ENCODE measurements around the gene PEX14. TPM values are rescaled to one million over a fixed set of nuclear protein-coding genes. Genes with fewer than 3 reads are reported as not detected.

Gene PEX14
- polyA plus RNA-seq, 3 donors = 2.2 to 8.8 (median 2.7) TPM

GRCh38 chr1:10617931-10618885, 143.5 kb downstream of the PEX14 start:
- H2AFZ ChIP-seq (ENCODE audit: insufficient read depth, low read depth, low read length, poor library complexity, severe bottlenecking) = no peak overlapping the region
- H3K27me3 ChIP-seq (ENCODE audit: control insufficient read depth in 2 of 2, insufficient read depth in 2 of 2, low read length in 2 of 2) = no peaks in the 10 kb centered on the region
- H4K20me1 ChIP-seq (ENCODE audit: insufficient read depth, low read length) = no peaks in the 10 kb centered on the region
- H3K9ac ChIP-seq (ENCODE audit: insufficient read depth, low read length, poor library complexity, severe bottlenecking) = no peak overlapping the region
- no peaks in the 10 kb centered on the region for H3K79me2 ChIP-seq (ENCODE audit: insufficient read depth, low read length)
- no peaks in the 10 kb centered on the region for H3K4me1 ChIP-seq (ENCODE audit: control insufficient read depth in 1 of 2, insufficient read depth in 2 of 2, low read length in 2 of 2)
- WGBS (ENCODE audit: insufficient coverage) = 94% methylated on average over 16 of the region's 23 CpGs
- peaks cover 31 to 32% of the 10 kb centered on the region in 2 donors for H3K36me3 Mint-ChIP-seq
- peaks cover 0 to 4% (median 2%) of the 10 kb centered on the region in 3 donors for H3K27me3 Mint-ChIP-seq (ENCODE audit: low read depth in 3 of 3)
- H3K4me2 ChIP-seq (replicated peaks; ENCODE audit: extremely low read depth, low read length, poor library complexity, severe bottlenecking) = no peak overlapping the region
- no peak overlapping the region for H3K27ac ChIP-seq (ENCODE audit: low read depth in 1 of 2, low read length in 2 of 2)
- intact Hi-C loops (cut with micrococcal nuclease) = no loop called here
- no peak for TF ChIP-seq CTCF (IDR thresholded peaks at IDR 0.05)
- H3K4me1 Mint-ChIP-seq = no peaks in the 10 kb centered on the region
- no peak for DNase-seq
- H3K4me3 ChIP-seq (replicated peaks in 1 of 3; ENCODE audit: low read depth in 2 of 3, low read length in 3 of 3) = no peak overlapping the region
- no peak overlapping the region for H3K4me3 Mint-ChIP-seq
- H3K27ac Mint-ChIP-seq = peak overlapping the region in 2 of 7 donors; percentile 23 to 33
- no peaks in the 10 kb centered on the region for H3K9me3 Mint-ChIP-seq
- H3K9me3 ChIP-seq (replicated peaks in 1 of 2; ENCODE audit: control insufficient read depth in 1 of 2, insufficient read depth in 1 of 2, low read length in 2 of 2) = no peaks in the 10 kb centered on the region
- H3K36me3 ChIP-seq (replicated peaks in 1 of 2; ENCODE audit: control insufficient read depth in 1 of 2, insufficient read depth in 2 of 2, low read length in 2 of 2) = peaks cover 0 to 21% of the 10 kb centered on the region in 2 donors

DNA sequence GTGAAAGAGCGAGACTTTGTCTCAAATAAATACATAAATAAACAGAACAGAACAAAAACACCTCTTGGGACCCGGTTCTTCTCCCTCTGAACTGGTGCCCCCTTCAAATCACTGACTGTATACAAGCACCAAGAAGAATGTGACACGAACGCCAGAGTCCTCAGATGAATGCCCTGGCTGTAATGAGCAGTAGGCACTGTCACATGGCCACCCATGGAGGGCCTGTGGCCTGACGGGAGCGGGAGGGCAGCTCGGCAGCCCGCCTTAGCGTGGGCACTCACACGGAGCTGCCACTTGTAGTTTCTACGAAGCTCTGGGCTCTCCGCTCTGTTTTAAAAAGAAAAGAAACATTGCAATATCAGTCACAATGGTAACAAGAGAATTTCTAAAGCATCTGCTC, 146.0 kb downstream of the PEX14 start:
- no peak for DNase-seq

More for the DNA sequence above, 146.0 kb downstream of the PEX14 start:
- Histone ChIP-seq H3K9ac (ENCODE audit: insufficient read depth, low read length, poor library complexity, severe bottlenecking) (no peak overlapping the region), H3K9me3 (replicated peaks in 1 of 2; ENCODE audit: control insufficient read depth in 1 of 2, insufficient read depth in 1 of 2, low read length in 2 of 2) (no peaks in the 10 kb centered on the region), H4K20me1 (ENCODE audit: insufficient read depth, low read length) (no peaks in the 10 kb centered on the region), H3K36me3 (replicated peaks in 1 of 2; ENCODE audit: control insufficient read depth in 1 of 2, insufficient read depth in 2 of 2, low read length in 2 of 2) (peaks cover 13 to 43% of the 10 kb centered on the region in 2 donors), H3K4me1 (ENCODE audit: control insufficient read depth in 1 of 2, insufficient read depth in 2 of 2, low read length in 2 of 2) (no peaks in the 10 kb centered on the region), H3K27me3 (ENCODE audit: control insufficient read depth in 2 of 2, insufficient read depth in 2 of 2, low read length in 2 of 2) (no peaks in the 10 kb centered on the region), H3K79me2 (ENCODE audit: insufficient read depth, low read length) (no peaks in the 10 kb centered on the region), H3K4me2 (replicated peaks; ENCODE audit: extremely low read depth, low read length, poor library complexity, severe bottlenecking) (no peak overlapping the region), H2AFZ (ENCODE audit: insufficient read depth, low read depth, low read length, poor library complexity, severe bottlenecking) (no peak overlapping the region), H3K27ac (ENCODE audit: low read depth in 1 of 2, low read length in 2 of 2) (no peak overlapping the region), H3K4me3 (replicated peaks in 1 of 3; ENCODE audit: low read depth in 2 of 3, low read length in 3 of 3) (no peak overlapping the region)
- Mint-ChIP-seq H3K4me3 (no peak overlapping the region), H3K9me3 (no peaks in the 10 kb centered on the region), H3K27ac (peak overlapping the region in 1 of 7 donors; percentile 68), H3K36me3 (peaks cover 43 to 52% of the 10 kb centered on the region in 2 donors), H3K4me1 (no peaks in the 10 kb centered on the region), H3K27me3 (ENCODE audit: low read depth in 3 of 3) (peaks cover 0 to 2% (median 0%) of the 10 kb centered on the region in 3 donors)
- WGBS (ENCODE audit: insufficient coverage) = 96% methylated on average over 12 of the region's 12 CpGs
- TF ChIP-seq CTCF (IDR thresholded peaks at IDR 0.05) = no peak
- intact Hi-C loops (cut with micrococcal nuclease) = no loop called here

Measured in CD14-positive monocyte (primary cell).